HG03103 (cell line): ENCODE results near the gene CLEC16A.

Experiments used
- ATAC-seq: cut with Tn5 transposase; IDR thresholded peaks from one replicate; pipeline ENCODE4 v1.9.1; 2021; ENCODE audit warnings: low read depth; ENCODE audit not compliant: unreplicated experiment

Gene CLEC16A

GRCh38 chr16:11033629-11034420 lies 89.5 kb downstream of the CLEC16A start:
- ATAC-seq, result no peak

- no peak for ATAC-seq
Measured at GRCh38 chr16:11034481-11034931, 90.1 kb downstream of the CLEC16A start.

GRCh38 chr16:11035096-11035495 lies 90.7 kb downstream of the CLEC16A start:
- ATAC-seq, result no peak

- no peak for ATAC-seq
Measured at GRCh38 chr16:11036040-11036439, 91.7 kb downstream of the CLEC16A start.

GRCh38 chr16:11036868-11037410 lies 92.6 kb downstream of the CLEC16A start:
- no peak for ATAC-seq

- no peak for ATAC-seq
Measured at GRCh38 chr16:11038305-11038704, 93.9 kb downstream of the CLEC16A start.

GRCh38 chr16:11038777-11039176 lies 94.4 kb downstream of the CLEC16A start:
- no peak for ATAC-seq

- ATAC-seq, result no peak
Measured at GRCh38 chr16:11039726-11040125, 95.4 kb downstream of the CLEC16A start.

- no peak for ATAC-seq
Measured at GRCh38 chr16:11042191-11042590, 97.8 kb downstream of the CLEC16A start.

- ATAC-seq, result no peak
Measured at GRCh38 chr16:11045441-11045840, 101.1 kb downstream of the CLEC16A start.

GRCh38 chr16:11045846-11046245 lies 101.5 kb downstream of the CLEC16A start:
- no peak for ATAC-seq

GRCh38 chr16:11046382-11046931 lies 102.1 kb downstream of the CLEC16A start:
- no peak for ATAC-seq

GRCh38 chr16:11047057-11047456 lies 102.7 kb downstream of the CLEC16A start:
- no peak for ATAC-seq

- no peak for ATAC-seq
Measured at GRCh38 chr16:11047939-11048800, 103.8 kb downstream of the CLEC16A start.

- ATAC-seq, result no peak
Measured at GRCh38 chr16:11049396-11050059, 105.2 kb downstream of the CLEC16A start.

GRCh38 chr16:11050536-11050935 lies 106.2 kb downstream of the CLEC16A start:
- no peak for ATAC-seq

- ATAC-seq, result no peak
Measured at GRCh38 chr16:11050944-11051343, 106.6 kb downstream of the CLEC16A start.

GRCh38 chr16:11051430-11051829 lies 107.1 kb downstream of the CLEC16A start:
- no peak for ATAC-seq

- ATAC-seq, result peak; percentile 78
Measured at GRCh38 chr16:11051879-11052808, 107.8 kb downstream of the CLEC16A start.
